ENCODE data around the gene LAMB1.

Gene LAMB1

DNA sequence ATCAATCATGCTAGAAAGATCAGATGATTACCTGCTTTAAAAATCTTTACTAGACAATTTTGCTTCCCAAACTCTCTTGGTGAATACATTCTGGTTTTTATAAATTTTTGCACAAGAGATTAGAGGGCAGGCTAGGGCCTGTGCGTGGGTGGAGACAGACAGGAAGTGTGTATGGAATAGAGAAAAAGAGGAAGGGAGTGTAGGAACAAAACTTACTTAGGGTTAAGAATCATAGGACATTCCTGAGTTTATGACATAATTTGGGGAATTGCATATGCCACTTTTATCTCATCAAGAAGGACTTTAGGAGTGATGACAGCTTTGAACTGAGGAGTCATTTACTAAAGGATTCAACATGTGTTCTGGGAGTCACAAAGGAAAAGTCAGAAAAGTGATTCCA, 31.3 kb downstream of the LAMB1 start:
- no peak overlapping the region for H3K9ac ChIP-seq (ENCODE audit: low read length)
- H3K4me3 ChIP-seq (ENCODE audit: low read depth, low read length, poor library complexity, severe bottlenecking): no peak overlapping the region
- H3K36me3 ChIP-seq (ENCODE audit: insufficient read depth, low read length): no peaks in the 10 kb centered on the region
- no peaks in the 10 kb centered on the region for H3K9me2 ChIP-seq (ENCODE audit: low read depth, low read length)
- TF ChIP-seq, protein P1, sequence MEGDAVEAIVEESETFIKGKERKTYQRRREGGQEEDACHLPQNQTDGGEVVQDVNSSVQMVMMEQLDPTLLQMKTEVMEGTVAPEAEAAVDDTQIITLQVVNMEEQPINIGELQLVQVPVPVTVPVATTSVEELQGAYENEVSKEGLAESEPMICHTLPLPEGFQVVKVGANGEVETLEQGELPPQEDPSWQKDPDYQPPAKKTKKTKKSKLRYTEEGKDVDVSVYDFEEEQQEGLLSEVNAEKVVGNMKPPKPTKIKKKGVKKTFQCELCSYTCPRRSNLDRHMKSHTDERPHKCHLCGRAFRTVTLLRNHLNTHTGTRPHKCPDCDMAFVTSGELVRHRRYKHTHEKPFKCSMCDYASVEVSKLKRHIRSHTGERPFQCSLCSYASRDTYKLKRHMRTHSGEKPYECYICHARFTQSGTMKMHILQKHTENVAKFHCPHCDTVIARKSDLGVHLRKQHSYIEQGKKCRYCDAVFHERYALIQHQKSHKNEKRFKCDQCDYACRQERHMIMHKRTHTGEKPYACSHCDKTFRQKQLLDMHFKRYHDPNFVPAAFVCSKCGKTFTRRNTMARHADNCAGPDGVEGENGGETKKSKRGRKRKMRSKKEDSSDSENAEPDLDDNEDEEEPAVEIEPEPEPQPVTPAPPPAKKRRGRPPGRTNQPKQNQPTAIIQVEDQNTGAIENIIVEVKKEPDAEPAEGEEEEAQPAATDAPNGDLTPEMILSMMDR (IDR thresholded peaks at IDR 0.05; ENCODE audit: low read length): no peak
- no peak for TF ChIP-seq EZH2 (IDR thresholded peaks at IDR 0.05; ENCODE audit: borderline replicate concordance, low read length)
- no peak overlapping the region for H2AFZ ChIP-seq (ENCODE audit: low read length)
- H3F3A ChIP-seq (ENCODE audit: insufficient read depth, low read length): no peaks in the 10 kb centered on the region
- no peaks in the 10 kb centered on the region for H3K9me3 ChIP-seq (ENCODE audit: low read length)
- H3K27me3 ChIP-seq (ENCODE audit: insufficient read depth, low read length): peaks cover 6% of the 10 kb centered on the region; the same call in 1 of the 2 replicates
- no peaks in the 10 kb centered on the region for H3K4me1 ChIP-seq (ENCODE audit: insufficient read depth, low read length, severe bottlenecking)
- no peaks in the 10 kb centered on the region for H4K20me1 ChIP-seq (ENCODE audit: insufficient read depth, low read length)
- H3K27ac ChIP-seq (ENCODE audit: low read depth, low read length, poor library complexity, severe bottlenecking): no peak overlapping the region
- H3K4me2 ChIP-seq (ENCODE audit: low read length): no peak overlapping the region
- H3K79me2 ChIP-seq (ENCODE audit: insufficient read depth, low read length): no peaks in the 10 kb centered on the region

- Histone ChIP-seq H2AFZ (ENCODE audit: low read length) (no peak overlapping the region), H3K4me2 (ENCODE audit: low read length) (no peak overlapping the region), H3K4me1 (ENCODE audit: insufficient read depth, low read length, severe bottlenecking) (no peaks in the 10 kb centered on the region), H3K9ac (ENCODE audit: low read length) (no peak overlapping the region), H3K27ac (ENCODE audit: low read depth, low read length, poor library complexity, severe bottlenecking) (no peak overlapping the region), H3F3A (ENCODE audit: insufficient read depth, low read length) (no peaks in the 10 kb centered on the region), H3K27me3 (ENCODE audit: insufficient read depth, low read length) (peaks cover 6% of the 10 kb centered on the region; the same call in 1 of the 2 replicates), H3K79me2 (ENCODE audit: insufficient read depth, low read length) (no peaks in the 10 kb centered on the region), H3K4me3 (ENCODE audit: low read depth, low read length, poor library complexity, severe bottlenecking) (no peak overlapping the region), H3K9me2 (ENCODE audit: low read depth, low read length) (no peaks in the 10 kb centered on the region), H4K20me1 (ENCODE audit: insufficient read depth, low read length) (no peaks in the 10 kb centered on the region), H3K36me3 (ENCODE audit: insufficient read depth, low read length) (no peaks in the 10 kb centered on the region), H3K9me3 (ENCODE audit: low read length) (no peaks in the 10 kb centered on the region)
- TF ChIP-seq EZH2 (IDR thresholded peaks at IDR 0.05; ENCODE audit: borderline replicate concordance, low read length): no peak
- TF ChIP-seq, protein P1 (IDR thresholded peaks at IDR 0.05; ENCODE audit: low read length): no peak
Observed at GRCh38 chr7:107971100-107971499, 31.9 kb downstream of the LAMB1 start.

DNA sequence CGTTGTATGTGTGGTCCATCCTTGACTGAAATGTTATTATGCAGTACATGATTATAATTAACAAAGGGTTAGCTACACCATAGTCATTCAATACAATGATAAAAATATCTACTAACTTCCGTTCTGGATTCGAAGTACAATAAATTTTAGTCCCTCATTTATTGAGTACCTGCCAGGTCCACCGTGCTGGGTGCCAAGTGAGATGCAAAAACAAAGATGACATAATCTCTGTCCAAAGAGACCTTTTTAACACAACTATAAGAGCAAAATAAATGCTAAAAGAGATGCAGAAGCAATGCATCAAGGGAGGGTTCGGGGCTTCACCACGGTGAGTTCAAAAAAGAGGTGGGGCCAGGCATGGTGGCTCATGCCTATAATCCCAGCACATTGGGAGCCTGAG, 33.1 kb downstream of the LAMB1 start:
- Histone ChIP-seq H3K79me2 (ENCODE audit: insufficient read depth, low read length) (no peaks in the 10 kb centered on the region), H2AFZ (ENCODE audit: low read length) (no peak overlapping the region), H3K4me3 (ENCODE audit: low read depth, low read length, poor library complexity, severe bottlenecking) (no peak overlapping the region), H3K27ac (ENCODE audit: low read depth, low read length, poor library complexity, severe bottlenecking) (no peak overlapping the region), H3K4me2 (ENCODE audit: low read length) (no peak overlapping the region), H4K20me1 (ENCODE audit: insufficient read depth, low read length) (no peaks in the 10 kb centered on the region), H3K36me3 (ENCODE audit: insufficient read depth, low read length) (no peaks in the 10 kb centered on the region), H3K9me2 (ENCODE audit: low read depth, low read length) (no peaks in the 10 kb centered on the region), H3F3A (ENCODE audit: insufficient read depth, low read length) (no peaks in the 10 kb centered on the region), H3K4me1 (ENCODE audit: insufficient read depth, low read length, severe bottlenecking) (no peaks in the 10 kb centered on the region), H3K9ac (ENCODE audit: low read length) (no peak overlapping the region), H3K9me3 (ENCODE audit: low read length) (no peaks in the 10 kb centered on the region), H3K27me3 (ENCODE audit: insufficient read depth, low read length) (0 out of 2 replicates have a peak, but pooled peaks cover 3% of the 10 kb centered on the region)
- TF ChIP-seq, protein P1 (IDR thresholded peaks at IDR 0.05; ENCODE audit: low read length): no peak
- no peak for TF ChIP-seq EZH2 (IDR thresholded peaks at IDR 0.05; ENCODE audit: borderline replicate concordance, low read length)
